ENCODE results near the gene SORBS1. TPM values are rescaled to one million over a fixed set of nuclear protein-coding genes. Genes with fewer than 3 reads are reported as not detected.

The SORBS1 gene
- total RNA-seq, 6 experiments from 2014 or later: 0.05 to 0.26 (median 0.18) TPM

- H3K27me3 Mint-ChIP-seq (ENCODE audit: insufficient read depth): peaks cover 36% of the 10 kb centered on the region
- H3K4me1 Mint-ChIP-seq (ENCODE audit: low read depth): no peaks in the 10 kb centered on the region
- H3K36me3 Mint-ChIP-seq (ENCODE audit: low read depth): no peaks in the 10 kb centered on the region
- H3K27ac Mint-ChIP-seq: no peak overlapping the region
- H3K9me3 Mint-ChIP-seq: no peaks in the 10 kb centered on the region
- no peak for DNase-seq
- no peak overlapping the region for H3K4me3 Mint-ChIP-seq
- TF ChIP-seq, protein P1, sequence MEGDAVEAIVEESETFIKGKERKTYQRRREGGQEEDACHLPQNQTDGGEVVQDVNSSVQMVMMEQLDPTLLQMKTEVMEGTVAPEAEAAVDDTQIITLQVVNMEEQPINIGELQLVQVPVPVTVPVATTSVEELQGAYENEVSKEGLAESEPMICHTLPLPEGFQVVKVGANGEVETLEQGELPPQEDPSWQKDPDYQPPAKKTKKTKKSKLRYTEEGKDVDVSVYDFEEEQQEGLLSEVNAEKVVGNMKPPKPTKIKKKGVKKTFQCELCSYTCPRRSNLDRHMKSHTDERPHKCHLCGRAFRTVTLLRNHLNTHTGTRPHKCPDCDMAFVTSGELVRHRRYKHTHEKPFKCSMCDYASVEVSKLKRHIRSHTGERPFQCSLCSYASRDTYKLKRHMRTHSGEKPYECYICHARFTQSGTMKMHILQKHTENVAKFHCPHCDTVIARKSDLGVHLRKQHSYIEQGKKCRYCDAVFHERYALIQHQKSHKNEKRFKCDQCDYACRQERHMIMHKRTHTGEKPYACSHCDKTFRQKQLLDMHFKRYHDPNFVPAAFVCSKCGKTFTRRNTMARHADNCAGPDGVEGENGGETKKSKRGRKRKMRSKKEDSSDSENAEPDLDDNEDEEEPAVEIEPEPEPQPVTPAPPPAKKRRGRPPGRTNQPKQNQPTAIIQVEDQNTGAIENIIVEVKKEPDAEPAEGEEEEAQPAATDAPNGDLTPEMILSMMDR (IDR thresholded peaks at IDR 0.05): no peak
Observed at GRCh38 chr10:95388109-95388471, 173.1 kb downstream of the SORBS1 start.

GRCh38 chr10:95384011-95384704 is 177.0 kb downstream of the SORBS1 start:
- peaks cover 42% of the 10 kb centered on the region for H3K27me3 Mint-ChIP-seq (ENCODE audit: insufficient read depth)
- H3K4me1 Mint-ChIP-seq (ENCODE audit: low read depth): no peaks in the 10 kb centered on the region
- no peaks in the 10 kb centered on the region for H3K36me3 Mint-ChIP-seq (ENCODE audit: low read depth)
- no peak overlapping the region for H3K4me3 Mint-ChIP-seq
- TF ChIP-seq, protein P1 (IDR thresholded peaks at IDR 0.05): no peak
- DNase-seq: no peak
- H3K27ac Mint-ChIP-seq: no peak overlapping the region
- no peaks in the 10 kb centered on the region for H3K9me3 Mint-ChIP-seq

GRCh38 chr10:95382596-95382995 is 178.6 kb downstream of the SORBS1 start:
- H3K36me3 Mint-ChIP-seq (ENCODE audit: low read depth): no peaks in the 10 kb centered on the region
- TF ChIP-seq, protein P1 (IDR thresholded peaks at IDR 0.05): no peak
- no peaks in the 10 kb centered on the region for H3K4me1 Mint-ChIP-seq (ENCODE audit: low read depth)
- no peak for DNase-seq
- no peaks in the 10 kb centered on the region for H3K9me3 Mint-ChIP-seq
- peaks cover 39% of the 10 kb centered on the region for H3K27me3 Mint-ChIP-seq (ENCODE audit: insufficient read depth)
- no peak overlapping the region for H3K4me3 Mint-ChIP-seq
- no peak overlapping the region for H3K27ac Mint-ChIP-seq

GRCh38 chr10:95382174-95382573 is 179.0 kb downstream of the SORBS1 start:
- TF ChIP-seq, protein P1 (IDR thresholded peaks at IDR 0.05): no peak
- H3K4me1 Mint-ChIP-seq (ENCODE audit: low read depth): no peaks in the 10 kb centered on the region
- H3K27ac Mint-ChIP-seq: no peak overlapping the region
- H3K4me3 Mint-ChIP-seq: no peak overlapping the region
- H3K36me3 Mint-ChIP-seq (ENCODE audit: low read depth): no peaks in the 10 kb centered on the region
- H3K9me3 Mint-ChIP-seq: no peaks in the 10 kb centered on the region
- DNase-seq: no peak
- H3K27me3 Mint-ChIP-seq (ENCODE audit: insufficient read depth): peaks cover 37% of the 10 kb centered on the region

GRCh38 chr10:95377950-95378349 is 183.2 kb downstream of the SORBS1 start:
- H3K27me3 Mint-ChIP-seq (ENCODE audit: insufficient read depth): peaks cover 15% of the 10 kb centered on the region
- DNase-seq: no peak
- no peak overlapping the region for H3K4me3 Mint-ChIP-seq
- H3K4me1 Mint-ChIP-seq (ENCODE audit: low read depth): no peaks in the 10 kb centered on the region; the same call in 1 of the 2 replicates
- H3K27ac Mint-ChIP-seq: no peak overlapping the region
- no peaks in the 10 kb centered on the region for H3K36me3 Mint-ChIP-seq (ENCODE audit: low read depth)
- H3K9me3 Mint-ChIP-seq: peaks cover 4% of the 10 kb centered on the region; the same call in 1 of the 2 replicates
- TF ChIP-seq, protein P1 (IDR thresholded peaks at IDR 0.05): no peak

All from HFFc6 (cell line).